Measurements from ENCODE around the gene HM13. TPM values are rescaled to one million over a fixed set of nuclear protein-coding genes. Genes with fewer than 3 reads are reported as not detected.
"Not testable (repeated sequence)": the region's sequence is repeated elsewhere in the genome, so short reads cannot be mapped to it uniquely, and the experiment has no call there.

The HM13 gene
- total RNA-seq, 2 experiments from 2014 or later = 110 to 111 TPM

- POLR2A ChIA-PET = interaction anchor here (1.0 to 4.3 kb wide), 3 partner anchors 21 to 154 kb away, joined by 3 to 26 read pairs (median 4); no protein-coding TSS in a partner anchor
- Mint-ChIP-seq H3K9me3 (no peaks in the 10 kb centered on the region), H3K4me3 (no peak overlapping the region), H3K4me1 (ENCODE audit: low read depth) (peaks cover 44% of the 10 kb centered on the region), H3K36me3 (peaks cover 7% of the 10 kb centered on the region), H3K27ac (peak overlapping the region; percentile 54), H3K27me3 (no peaks in the 10 kb centered on the region)
- DNase-seq = no peak
- intact Hi-C loops (cut with micrococcal nuclease) = no loop called here
- CTCF ChIA-PET = interaction anchor here (0.7 to 29.0 kb wide), 14 partner anchors 8 to 171 kb away, joined by 3 to 1211 read pairs (median 6); partner anchors contain the start of gene ID1
Measured at GRCh38 chr20:31570021-31570463, 55.8 kb downstream of the HM13 start.

- POLR2A ChIA-PET = interaction anchor here (0.8 to 4.3 kb wide), 3 partner anchors 20 to 41 kb away, joined by 3 to 26 read pairs (median 4); no protein-coding TSS in a partner anchor
- Mint-ChIP-seq H3K27ac (no peak overlapping the region), H3K36me3 (peaks cover 4% of the 10 kb centered on the region), H3K4me3 (no peak overlapping the region), H3K27me3 (no peaks in the 10 kb centered on the region), H3K9me3 (no peaks in the 10 kb centered on the region), H3K4me1 (ENCODE audit: low read depth) (peaks cover 38% of the 10 kb centered on the region)
- intact Hi-C loops (cut with micrococcal nuclease) = no loop called here
- CTCF ChIA-PET = interaction anchor here (0.9 to 29.0 kb wide), 3 partner anchors 11 to 50 kb away, joined by 3 to 1211 read pairs (median 149); partner anchors contain the start of gene ID1
- no peak for DNase-seq
Measured at GRCh38 chr20:31570735-31571617, 56.7 kb downstream of the HM13 start.

GRCh38 chr20:31572042-31572700, 57.9 kb downstream of the HM13 start:
- POLR2A ChIA-PET = interaction anchor here (0.6 to 2.1 kb wide), 11 partner anchors 11 to 1170 kb away, joined by 3 to 31 read pairs (median 4); partner anchors contain the start of genes BCL2L1, ID1 and TPX2
- DNase-seq = no peak
- Mint-ChIP-seq H3K4me3 (peak overlapping the region; percentile 88), H3K27ac (peak overlapping the region; percentile 85), H3K9me3 (no peaks in the 10 kb centered on the region), H3K4me1 (ENCODE audit: low read depth) (peaks cover 27% of the 10 kb centered on the region), H3K36me3 (peaks cover 4% of the 10 kb centered on the region), H3K27me3 (no peaks in the 10 kb centered on the region)
- intact Hi-C loops (cut with micrococcal nuclease) = loop anchor here (1.0 to 2.0 kb wide), 2 partner anchors 31 to 151 kb away; partner anchors contain the start of gene BCL2L1
- CTCF ChIA-PET = interaction anchor here (9.4 to 29.0 kb wide), 2 partner anchors 12 to 38 kb away, joined by 149 to 1211 read pairs; partner anchors contain the start of gene ID1

- Mint-ChIP-seq H3K27ac (peak overlapping the region; percentile 85), H3K4me1 (ENCODE audit: low read depth) (peaks cover 25% of the 10 kb centered on the region), H3K9me3 (peaks cover under 1% of the 10 kb centered on the region), H3K27me3 (no peaks in the 10 kb centered on the region), H3K36me3 (peaks cover 3% of the 10 kb centered on the region), H3K4me3 (peak overlapping the region; percentile 88)
- POLR2A ChIA-PET = interaction anchor here (0.6 to 2.1 kb wide), 16 partner anchors 11 to 1169 kb away, joined by 3 to 31 read pairs (median 4); partner anchors contain the start of genes BCL2L1, ID1 and TPX2
- CTCF ChIA-PET = interaction anchor here (0.6 to 29.0 kb wide), 6 partner anchors 13 to 232 kb away, joined by 3 to 1211 read pairs (median 6); partner anchors contain the start of gene ID1
- DNase-seq = peak; percentile 94
- intact Hi-C loops (cut with micrococcal nuclease) = loop anchor here (1.0 to 2.0 kb wide), 2 partner anchors 30 to 150 kb away; partner anchors contain the start of gene BCL2L1
Measured at GRCh38 chr20:31572701-31573554, 58.7 kb downstream of the HM13 start.

- POLR2A ChIA-PET = interaction anchor here (0.7 to 2.1 kb wide), 12 partner anchors 11 to 165 kb away, joined by 3 to 31 read pairs (median 4); partner anchors contain the start of genes BCL2L1, ID1 and TPX2
- H3K27ac Mint-ChIP-seq = peak overlapping the region; percentile 81
- CTCF ChIA-PET = interaction anchor here (0.8 to 29.0 kb wide), 5 partner anchors 14 to 150 kb away, joined by 3 to 1211 read pairs (median 8); partner anchors contain the start of gene ID1
- H3K36me3 Mint-ChIP-seq = peaks cover 2% of the 10 kb centered on the region
- intact Hi-C loops (cut with micrococcal nuclease) = loop anchor here (2.0 kb wide), 1 partner anchor 149 kb away; the partner anchor contains the start of gene BCL2L1
- H3K4me3 Mint-ChIP-seq = peak overlapping the region; percentile 88
- no peak for DNase-seq
- H3K9me3 Mint-ChIP-seq = peaks cover 2% of the 10 kb centered on the region
- H3K27me3 Mint-ChIP-seq = no peaks in the 10 kb centered on the region
- H3K4me1 Mint-ChIP-seq (ENCODE audit: low read depth) = peaks cover 25% of the 10 kb centered on the region
Measured at GRCh38 chr20:31573555-31574321, 59.5 kb downstream of the HM13 start.

- H3K9me3 Mint-ChIP-seq; H3K36me3 Mint-ChIP-seq; POLR2A ChIA-PET; intact Hi-C loops (cut with micrococcal nuclease); H3K4me3 Mint-ChIP-seq; H3K27me3 Mint-ChIP-seq; H3K27ac Mint-ChIP-seq; DNase-seq: not testable (repeated sequence)
- CTCF ChIA-PET = interaction anchor here (9.4 to 29.0 kb wide), 2 partner anchors 15 to 36 kb away, joined by 149 to 1211 read pairs; partner anchors contain the start of gene ID1
- H3K4me1 Mint-ChIP-seq (ENCODE audit: low read depth) = peaks cover 17% of the 10 kb centered on the region
Measured at GRCh38 chr20:31574986-31575385, 60.7 kb downstream of the HM13 start.

- no peak for DNase-seq
- Mint-ChIP-seq H3K4me3 (no peak overlapping the region), H3K36me3 (no peaks in the 10 kb centered on the region), H3K4me1 (ENCODE audit: low read depth) (peaks cover 17% of the 10 kb centered on the region), H3K9me3 (peaks cover 2% of the 10 kb centered on the region), H3K27ac (no peak overlapping the region), H3K27me3 (no peaks in the 10 kb centered on the region)
- ChIA-PET CTCF (interaction anchor here (2.0 to 29.0 kb wide), 3 partner anchors 10 to 34 kb away, joined by 7 to 1211 read pairs (median 8); partner anchors contain the start of gene ID1), POLR2A (interaction anchor here (0.6 kb wide), 1 partner anchor 171 kb away, joined by 5 read pairs; no protein-coding TSS in a partner anchor)
- intact Hi-C loops (cut with micrococcal nuclease) = no loop called here
Measured at GRCh38 chr20:31576751-31577150, 62.5 kb downstream of the HM13 start.

GRCh38 chr20:31577194-31577593, 63.0 kb downstream of the HM13 start:
- ChIA-PET CTCF (interaction anchor here (1.5 to 29.0 kb wide), 4 partner anchors 10 to 33 kb away, joined by 4 to 1211 read pairs (median 8); partner anchors contain the start of gene ID1), POLR2A (interaction anchor here (1.4 kb wide), 1 partner anchor 27 kb away, joined by 4 read pairs; no protein-coding TSS in a partner anchor)
- intact Hi-C loops (cut with micrococcal nuclease) = no loop called here
- H3K27ac Mint-ChIP-seq = no peak overlapping the region
- peaks cover 13% of the 10 kb centered on the region for H3K4me1 Mint-ChIP-seq (ENCODE audit: low read depth)
- no peak overlapping the region for H3K4me3 Mint-ChIP-seq
- no peaks in the 10 kb centered on the region for H3K27me3 Mint-ChIP-seq
- no peak for DNase-seq
- no peaks in the 10 kb centered on the region for H3K36me3 Mint-ChIP-seq
- H3K9me3 Mint-ChIP-seq = peaks cover 2% of the 10 kb centered on the region

GRCh38 chr20:31578448-31579138, 64.4 kb downstream of the HM13 start:
- Mint-ChIP-seq H3K4me1 (ENCODE audit: low read depth) (peaks cover 6% of the 10 kb centered on the region), H3K36me3 (no peaks in the 10 kb centered on the region), H3K27me3 (no peaks in the 10 kb centered on the region), H3K27ac (no peak overlapping the region), H3K4me3 (no peak overlapping the region), H3K9me3 (peaks cover 2% of the 10 kb centered on the region)
- no peak for DNase-seq
- POLR2A ChIA-PET = interaction anchor here (1.4 kb wide), 1 partner anchor 25 kb away, joined by 4 read pairs; no protein-coding TSS in a partner anchor
- intact Hi-C loops (cut with micrococcal nuclease) = no loop called here
- CTCF ChIA-PET = interaction anchor here (1.2 to 29.0 kb wide), 5 partner anchors 9 to 145 kb away, joined by 3 to 1211 read pairs (median 8); partner anchors contain the start of gene ID1

Measured in activated CD4-positive, alpha-beta memory T cell treated with anti-CD3 and anti-CD28 coated beads for 36 hours (primary cell).